Measurements from ENCODE around the gene KRT72. TPM values are rescaled to one million over a fixed set of nuclear protein-coding genes. Genes with fewer than 3 reads are reported as not detected.

Gene KRT72
- total RNA-seq: not detected

GRCh38 chr12:52600941-52601481 is at the start of gene KRT72:
Gene KRT72, minus strand, starts transcription at chr12:52601463. Its CDS starts 11 bp downstream, at chr12:52601452.
- no peak for FAIRE-seq
- DNase-seq (ENCODE audit: low spot score in 2 of 2): no peak

- DNase-seq (ENCODE audit: low spot score in 2 of 2): no peak
These were observed 49.3 kb upstream of the KRT72 start for GRCh38 chr12:52650520-52651081.

GRCh38 chr12:52649066-52649465 is 47.8 kb upstream of the KRT72 start:
- DNase-seq (ENCODE audit: low spot score in 2 of 2): no peak
- no peak for FAIRE-seq

More at GRCh38 chr12:52650520-52651081, 49.3 kb upstream of the KRT72 start:
- FAIRE-seq: no peak

- no peak for DNase-seq (ENCODE audit: low spot score in 2 of 2)
- FAIRE-seq: no peak
These were observed 46.8 kb upstream of the KRT72 start for GRCh38 chr12:52648012-52648550.

GRCh38 chr12:52647601-52648000 is 46.3 kb upstream of the KRT72 start:
- DNase-seq (ENCODE audit: low spot score in 2 of 2) (no peak), FAIRE-seq (no peak)

- FAIRE-seq: no peak
These were observed 45.4 kb upstream of the KRT72 start for GRCh38 chr12:52646613-52647012.

GRCh38 chr12:52645982-52646381 is 44.7 kb upstream of the KRT72 start:
- FAIRE-seq (no peak), DNase-seq (ENCODE audit: low spot score in 2 of 2) (no peak)

More at GRCh38 chr12:52646613-52647012, 45.4 kb upstream of the KRT72 start:
- no peak for DNase-seq (ENCODE audit: low spot score in 2 of 2)

- no peak for FAIRE-seq
- no peak for DNase-seq (ENCODE audit: low spot score in 2 of 2)
These were observed 44.0 kb upstream of the KRT72 start for GRCh38 chr12:52645120-52645761.

GRCh38 chr12:52644078-52644415 is 42.8 kb upstream of the KRT72 start:
- FAIRE-seq (no peak), DNase-seq (ENCODE audit: low spot score in 2 of 2) (no peak)

- no peak for FAIRE-seq
- no peak for DNase-seq (ENCODE audit: low spot score in 2 of 2)
These were observed 42.2 kb upstream of the KRT72 start for GRCh38 chr12:52643233-52644077.

GRCh38 chr12:52641468-52641867 is 40.2 kb upstream of the KRT72 start:
- FAIRE-seq (no peak), DNase-seq (ENCODE audit: low spot score in 2 of 2) (no peak)

- FAIRE-seq: no peak
- no peak for DNase-seq (ENCODE audit: low spot score in 2 of 2)
These were observed 36.0 kb upstream of the KRT72 start for GRCh38 chr12:52637299-52637698.

- no peak for FAIRE-seq
- no peak for DNase-seq (ENCODE audit: low spot score in 2 of 2)
These were observed 35.5 kb upstream of the KRT72 start for GRCh38 chr12:52636592-52637258.

GRCh38 chr12:52636189-52636588 is 34.9 kb upstream of the KRT72 start:
- FAIRE-seq (no peak), DNase-seq (ENCODE audit: low spot score in 2 of 2) (no peak)

GRCh38 chr12:52634266-52635056 is 33.2 kb upstream of the KRT72 start:
- FAIRE-seq: no peak

GRCh38 chr12:52633383-52633782 is 32.1 kb upstream of the KRT72 start:
- DNase-seq (ENCODE audit: low spot score in 2 of 2) (no peak), FAIRE-seq (no peak)

More at GRCh38 chr12:52634266-52635056, 33.2 kb upstream of the KRT72 start:
- peak; percentile 42 to 44 for DNase-seq (ENCODE audit: low spot score in 2 of 2)

GRCh38 chr12:52632656-52633055 is 31.4 kb upstream of the KRT72 start:
- DNase-seq (ENCODE audit: low spot score in 2 of 2): no peak
- no peak for FAIRE-seq

GRCh38 chr12:52631676-52632459 is 30.6 kb upstream of the KRT72 start:
- FAIRE-seq (no peak), DNase-seq (ENCODE audit: low spot score in 2 of 2) (no peak)

GRCh38 chr12:52631264-52631663 is 30.0 kb upstream of the KRT72 start:
- DNase-seq (ENCODE audit: low spot score in 2 of 2): no peak
- FAIRE-seq: no peak

Data from frontal cortex (tissue), 4 donors.